ENCODE results near the gene RAI14.

Gene RAI14

GRCh38 chr5:34648039-34648839 lies 7.9 kb upstream of the RAI14 start:
- DNase-seq (ENCODE audit: low spot score), result no peak

- DNase-seq (ENCODE audit: low spot score), result no peak
These were observed 7.3 kb upstream of the RAI14 start for GRCh38 chr5:34648840-34649158.

- no peak for DNase-seq (ENCODE audit: low spot score)
These were observed 4.3 kb upstream of the RAI14 start for GRCh38 chr5:34651791-34652190.

GRCh38 chr5:34652466-34652865 lies 3.7 kb upstream of the RAI14 start:
- no peak for DNase-seq (ENCODE audit: low spot score)

- DNase-seq (ENCODE audit: low spot score), result no peak
These were observed 3.2 kb upstream of the RAI14 start for GRCh38 chr5:34652914-34653313.

- no peak for DNase-seq (ENCODE audit: low spot score)
These were observed 2.4 kb upstream of the RAI14 start for GRCh38 chr5:34653708-34654107.

GRCh38 chr5:34655354-34655991 lies 655 bp upstream of the RAI14 start:
- peak; percentile 20 for DNase-seq (ENCODE audit: low spot score)

GRCh38 chr5:34656700-34657273 lies 659 bp downstream of the RAI14 start:
- no peak for DNase-seq (ENCODE audit: low spot score)

- no peak for DNase-seq (ENCODE audit: low spot score)
These were observed 1.3 kb downstream of the RAI14 start for GRCh38 chr5:34657274-34657921.

GRCh38 chr5:34657988-34658387 lies 1.9 kb downstream of the RAI14 start:
- no peak for DNase-seq (ENCODE audit: low spot score)

- DNase-seq (ENCODE audit: low spot score), result no peak
These were observed 3.0 kb downstream of the RAI14 start for GRCh38 chr5:34659168-34659567.

- DNase-seq (ENCODE audit: low spot score), result no peak
These were observed 4.3 kb downstream of the RAI14 start for GRCh38 chr5:34660444-34660843.

GRCh38 chr5:34663771-34664496 lies 7.8 kb downstream of the RAI14 start:
- DNase-seq (ENCODE audit: low spot score), result no peak

- DNase-seq (ENCODE audit: low spot score), result no peak
These were observed 10.4 kb downstream of the RAI14 start for GRCh38 chr5:34666392-34667080.

GRCh38 chr5:34667705-34668104 lies 11.6 kb downstream of the RAI14 start:
- no peak for DNase-seq (ENCODE audit: low spot score)

GRCh38 chr5:34669931-34670516 lies 13.9 kb downstream of the RAI14 start:
- DNase-seq (ENCODE audit: low spot score), result no peak

- no peak for DNase-seq (ENCODE audit: low spot score)
These were observed 16.1 kb downstream of the RAI14 start for GRCh38 chr5:34672196-34672595.

- no peak for DNase-seq (ENCODE audit: low spot score)
These were observed 17.5 kb downstream of the RAI14 start for GRCh38 chr5:34673463-34674125.

GRCh38 chr5:34674187-34674586 lies 18.1 kb downstream of the RAI14 start:
- no peak for DNase-seq (ENCODE audit: low spot score)

- DNase-seq (ENCODE audit: low spot score), result no peak
These were observed 19.7 kb downstream of the RAI14 start for GRCh38 chr5:34675857-34676256.

GRCh38 chr5:34676416-34676815 lies 20.3 kb downstream of the RAI14 start:
- no peak for DNase-seq (ENCODE audit: low spot score)
